ENCODE data around the gene KIR3DL3. TPM values are rescaled to one million over a fixed set of nuclear protein-coding genes. Genes with fewer than 3 reads are reported as not detected.

The KIR3DL3 gene
- total RNA-seq, 3 donors from 2014 or later, result not detected

Other genes starting within 250 kb of the KIR3DL3 start
- under 1 TPM; 0.35 to 0.76 (median 0.58) TPM for gene LAIR2, start 221.6 kb upstream of the KIR3DL3 start, total RNA-seq
- not detected for gene LILRA2, start 150.7 kb upstream of the KIR3DL3 start, total RNA-seq
- gene LILRA1, start 130.8 kb upstream of the KIR3DL3 start, total RNA-seq, result not detected
- 1 to 10 TPM in 1 of 3 donors, under 1 TPM in 2; 0.37 to 1.1 (median 0.83) TPM for gene LILRB1, start 94.0 kb upstream of the KIR3DL3 start, total RNA-seq
- gene LILRB4, start 61.5 kb upstream of the KIR3DL3 start, total RNA-seq, result under 1 TPM in 1 of 3 donors, not detected in 2; 0.22 TPM
- gene KIR2DL3, start 14.1 kb downstream of the KIR3DL3 start, total RNA-seq, result under 1 TPM in 1 of 3 donors, not detected in 2; 0.37 TPM
- not detected for gene KIR2DL1, start 45.4 kb downstream of the KIR3DL3 start, total RNA-seq
- not detected for gene KIR2DL4, start 79.2 kb downstream of the KIR3DL3 start, total RNA-seq
- under 1 TPM in 2 of 3 donors, not detected in 1; 0.13 to 0.14 TPM for gene KIR3DL1, start 92.0 kb downstream of the KIR3DL3 start, total RNA-seq
- gene KIR2DS4, start 108.2 kb downstream of the KIR3DL3 start, total RNA-seq, result under 1 TPM in 2 of 3 donors, not detected in 1; 0.11 to 0.40 TPM
- 1 to 10 TPM; 1.1 to 2.2 (median 1.7) TPM for gene KIR3DL2, start 126.0 kb downstream of the KIR3DL3 start, total RNA-seq
- gene FCAR, start 149.8 kb downstream of the KIR3DL3 start, total RNA-seq, result not detected
- gene NCR1, start 181.7 kb downstream of the KIR3DL3 start, total RNA-seq, result under 1 TPM in 2 of 3 donors, not detected in 1; 0.65 to 0.82 TPM
- not detected for gene NLRP7, start 223.1 kb downstream of the KIR3DL3 start, total RNA-seq
- gene NLRP2, start 241.9 kb downstream of the KIR3DL3 start, total RNA-seq, result 1 to 10 TPM; 1.7 to 7.1 (median 3.5) TPM

Measured in activated T-cell treated with anti-CD3 and anti-CD28 coated beads, Interleukin-2, amount 50 U/mL, for 4 hours (primary cell).